ENCODE data around the gene LAIR2. TPM values are rescaled to one million over a fixed set of nuclear protein-coding genes. Genes with fewer than 3 reads are reported as not detected.

LAIR2 gene
- total RNA-seq, 2 experiments from 2014 or later = 1.2 TPM; not detected in 1

GRCh38 chr19:54523403-54523802 lies 20.8 kb downstream of the LAIR2 start:
- Mint-ChIP-seq H3K4me1 (ENCODE audit: low read depth) (peaks cover 45% of the 10 kb centered on the region), H3K36me3 (ENCODE audit: low read depth) (no peaks in the 10 kb centered on the region), H3K9me3 (no peaks in the 10 kb centered on the region), H3K27me3 (peaks cover 32% of the 10 kb centered on the region), H3K27ac (no peak overlapping the region), H3K4me3 (no peak overlapping the region)
- POLR2A ChIA-PET = no interaction called here
- Histone ChIP-seq H3K36me3 (ENCODE audit: insufficient read depth, low read length) (no peaks in the 10 kb centered on the region), H3K27ac (ENCODE audit: low read depth in 1 of 2, low read length in 2 of 2) (no peak overlapping the region), H3K4me1 (ENCODE audit: insufficient read depth, low read length) (peaks cover 17% of the 10 kb centered on the region), H3K9me3 (ENCODE audit: control insufficient read depth in 1 of 2, insufficient read depth in 1 of 2, low read length in 2 of 2) (no peaks in the 10 kb centered on the region), H3K4me3 (ENCODE audit: low read length) (no peak overlapping the region), H3K27me3 (ENCODE audit: control insufficient read depth in 1 of 2, insufficient read depth in 2 of 2, low read length in 2 of 2) (peaks cover 2 to 6% of the 10 kb centered on the region in 2 experiments)
- ATAC-seq (ENCODE audit: poor library complexity) (no peak), DNase-seq (peak in 1 of 14 experiments; percentile 29)
- CTCF ChIA-PET = no interaction called here
- TF ChIP-seq CTCF (IDR thresholded peaks at IDR 0.05) = no peak
- intact Hi-C loops (cut with DNase I, micrococcal nuclease) = no loop called here

GRCh38 chr19:54525636-54526035 lies 23.0 kb downstream of the LAIR2 start:
- intact Hi-C loops (cut with DNase I, micrococcal nuclease) = no loop called here
- Histone ChIP-seq H3K27me3 (ENCODE audit: control insufficient read depth in 1 of 2, insufficient read depth in 2 of 2, low read length in 2 of 2) (peaks cover 0 to 2% of the 10 kb centered on the region in 2 experiments), H3K36me3 (ENCODE audit: insufficient read depth, low read length) (no peaks in the 10 kb centered on the region), H3K9me3 (ENCODE audit: control insufficient read depth in 1 of 2, insufficient read depth in 1 of 2, low read length in 2 of 2) (no peaks in the 10 kb centered on the region), H3K4me1 (ENCODE audit: insufficient read depth, low read length) (peaks cover 16% of the 10 kb centered on the region), H3K27ac (ENCODE audit: low read depth in 1 of 2, low read length in 2 of 2) (no peak overlapping the region), H3K4me3 (ENCODE audit: low read length) (no peak overlapping the region)
- CTCF ChIA-PET = no interaction called here
- H3K36me3 Mint-ChIP-seq (ENCODE audit: low read depth) = no peaks in the 10 kb centered on the region
- ATAC-seq (ENCODE audit: poor library complexity) (no peak), DNase-seq (no peak)
- no peaks in the 10 kb centered on the region for H3K9me3 Mint-ChIP-seq
- peaks cover 39% of the 10 kb centered on the region for H3K27me3 Mint-ChIP-seq
- H3K4me3 Mint-ChIP-seq = no peak overlapping the region
- POLR2A ChIA-PET = no interaction called here
- H3K27ac Mint-ChIP-seq = no peak overlapping the region
- peaks cover 31% of the 10 kb centered on the region for H3K4me1 Mint-ChIP-seq (ENCODE audit: low read depth)
- TF ChIP-seq CTCF (IDR thresholded peaks at IDR 0.05) = no peak

- Histone ChIP-seq H3K4me1 (ENCODE audit: insufficient read depth, low read length) (peaks cover 3% of the 10 kb centered on the region), H3K9me3 (ENCODE audit: control insufficient read depth in 1 of 2, insufficient read depth in 1 of 2, low read length in 2 of 2) (no peaks in the 10 kb centered on the region), H3K27me3 (ENCODE audit: control insufficient read depth in 1 of 2, insufficient read depth in 2 of 2, low read length in 2 of 2) (peaks cover 0 to 2% of the 10 kb centered on the region in 2 experiments), H3K4me3 (ENCODE audit: low read length) (no peak overlapping the region), H3K36me3 (ENCODE audit: insufficient read depth, low read length) (no peaks in the 10 kb centered on the region), H3K27ac (ENCODE audit: low read depth in 1 of 2, low read length in 2 of 2) (no peak overlapping the region)
- no peak for TF ChIP-seq CTCF (IDR thresholded peaks at IDR 0.05)
- H3K4me3 Mint-ChIP-seq = no peak overlapping the region
- peaks cover 32% of the 10 kb centered on the region for H3K27me3 Mint-ChIP-seq
- intact Hi-C loops (cut with DNase I, micrococcal nuclease) = no loop called here
- ATAC-seq (ENCODE audit: poor library complexity) = no peak
- DNase-seq = no peak
- H3K9me3 Mint-ChIP-seq = no peaks in the 10 kb centered on the region
- H3K4me1 Mint-ChIP-seq (ENCODE audit: low read depth) = peaks cover 17% of the 10 kb centered on the region
- POLR2A ChIA-PET = no interaction called here
- no peaks in the 10 kb centered on the region for H3K36me3 Mint-ChIP-seq (ENCODE audit: low read depth)
- H3K27ac Mint-ChIP-seq = no peak overlapping the region
- CTCF ChIA-PET = no interaction called here
Measured at GRCh38 chr19:54526972-54527371, 24.3 kb downstream of the LAIR2 start.
